ENCODE data around the gene WDR27. TPM values are rescaled to one million over a fixed set of nuclear protein-coding genes. Genes with fewer than 3 reads are reported as not detected.

The WDR27 gene
- total and polyA plus RNA-seq, 9 donors, result 16.6 to 53.4 (median 38.7) TPM

DNA sequence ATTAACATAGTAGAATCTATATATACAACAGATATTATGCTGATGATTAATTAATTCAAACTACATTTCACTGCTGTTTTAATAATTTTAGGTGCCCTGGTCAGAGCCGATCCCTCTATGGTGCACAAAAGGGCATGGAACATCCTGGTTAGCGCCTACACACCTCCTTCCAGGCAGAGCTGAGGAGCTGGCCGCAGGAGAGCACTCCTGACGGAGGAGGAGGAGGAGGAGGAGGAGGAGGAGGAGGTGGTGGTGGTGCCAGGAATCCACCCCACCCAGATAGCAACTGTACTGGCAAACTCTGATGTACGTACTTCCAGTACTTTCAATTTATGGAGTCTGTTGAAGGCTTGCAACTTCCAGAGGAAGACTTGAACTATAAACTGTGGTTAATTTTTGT, 244.1 kb downstream of the WDR27 start:
- peaks cover 4% of the 10 kb centered on the region for H3K4me1 ChIP-seq (ENCODE audit: insufficient read depth)
- no peaks in the 10 kb centered on the region for H3K9me3 ChIP-seq
- 72 to 87% (median 85%) methylated on average over 5 of the region's 5 CpGs for WGBS, 3 donors
- intact Hi-C loops (cut with DNase I), result no loop called here
- TF ChIP-seq, protein P1, sequence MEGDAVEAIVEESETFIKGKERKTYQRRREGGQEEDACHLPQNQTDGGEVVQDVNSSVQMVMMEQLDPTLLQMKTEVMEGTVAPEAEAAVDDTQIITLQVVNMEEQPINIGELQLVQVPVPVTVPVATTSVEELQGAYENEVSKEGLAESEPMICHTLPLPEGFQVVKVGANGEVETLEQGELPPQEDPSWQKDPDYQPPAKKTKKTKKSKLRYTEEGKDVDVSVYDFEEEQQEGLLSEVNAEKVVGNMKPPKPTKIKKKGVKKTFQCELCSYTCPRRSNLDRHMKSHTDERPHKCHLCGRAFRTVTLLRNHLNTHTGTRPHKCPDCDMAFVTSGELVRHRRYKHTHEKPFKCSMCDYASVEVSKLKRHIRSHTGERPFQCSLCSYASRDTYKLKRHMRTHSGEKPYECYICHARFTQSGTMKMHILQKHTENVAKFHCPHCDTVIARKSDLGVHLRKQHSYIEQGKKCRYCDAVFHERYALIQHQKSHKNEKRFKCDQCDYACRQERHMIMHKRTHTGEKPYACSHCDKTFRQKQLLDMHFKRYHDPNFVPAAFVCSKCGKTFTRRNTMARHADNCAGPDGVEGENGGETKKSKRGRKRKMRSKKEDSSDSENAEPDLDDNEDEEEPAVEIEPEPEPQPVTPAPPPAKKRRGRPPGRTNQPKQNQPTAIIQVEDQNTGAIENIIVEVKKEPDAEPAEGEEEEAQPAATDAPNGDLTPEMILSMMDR (IDR thresholded peaks at IDR 0.05), result no peak
- TF ChIP-seq EP300 (IDR thresholded peaks at IDR 0.05) (no peak), POLR2A (IDR thresholded peaks at IDR 0.05) (no peak)
- H3K27ac ChIP-seq, result no peak overlapping the region
- no peaks in the 10 kb centered on the region for H3K36me3 ChIP-seq
- DNase-seq, result no peak
- no peaks in the 10 kb centered on the region for H3K27me3 ChIP-seq
- H3K4me3 ChIP-seq, result no peak overlapping the region

DNA sequence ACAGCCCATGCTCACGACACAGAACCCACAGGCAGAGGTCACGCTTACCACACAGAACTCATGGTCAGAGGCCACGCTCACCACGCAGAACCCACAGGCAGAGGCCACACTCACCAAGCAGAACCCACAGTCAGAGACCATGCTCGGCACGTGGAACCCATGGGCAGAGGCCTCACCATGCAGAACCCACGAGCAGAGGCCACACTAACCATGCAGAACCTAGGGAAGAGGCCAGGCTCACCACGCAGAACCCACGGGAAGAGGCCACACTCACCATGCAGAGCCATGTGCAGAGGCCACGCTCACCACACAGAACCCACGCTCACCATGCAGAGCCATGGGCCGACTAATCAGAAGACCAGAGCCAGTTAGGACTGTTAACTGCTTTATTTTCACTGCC, 245.0 kb downstream of the WDR27 start:
- no peak for DNase-seq
- TF ChIP-seq, protein P1 (IDR thresholded peaks at IDR 0.05), result no peak
- TF ChIP-seq POLR2A (IDR thresholded peaks at IDR 0.05) (no peak), EP300 (IDR thresholded peaks at IDR 0.05) (no peak)
- Histone ChIP-seq H3K27me3 (no peaks in the 10 kb centered on the region), H3K9me3 (no peaks in the 10 kb centered on the region), H3K27ac (no peak overlapping the region), H3K4me1 (ENCODE audit: insufficient read depth) (peaks cover 5% of the 10 kb centered on the region), H3K36me3 (no peaks in the 10 kb centered on the region), H3K4me3 (no peak overlapping the region)
- WGBS, 3 donors, result 97 to 98% (median 97%) methylated on average over 12 of the region's 12 CpGs
- intact Hi-C loops (cut with DNase I), result no loop called here

DNA sequence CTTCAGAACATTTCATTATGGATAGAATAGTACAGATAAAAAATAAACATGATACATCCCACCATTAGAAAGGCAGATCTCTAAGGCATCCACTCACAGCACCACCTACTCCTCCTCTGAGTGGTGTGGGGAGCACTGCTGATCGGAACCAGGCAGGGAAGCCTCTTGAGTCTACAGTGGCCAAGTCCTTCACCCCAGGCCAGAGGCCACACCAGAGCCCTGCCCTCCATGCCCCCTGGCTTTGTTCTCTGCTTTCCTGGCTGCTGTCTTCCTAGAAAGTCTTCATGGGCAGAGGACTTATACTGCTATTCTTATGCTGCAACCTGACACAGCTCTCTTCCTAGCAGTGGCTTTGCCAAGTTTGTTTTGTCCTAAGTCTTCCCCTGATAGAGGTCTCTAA, 246.4 kb downstream of the WDR27 start:
- Histone ChIP-seq H3K27me3 (no peaks in the 10 kb centered on the region), H3K36me3 (no peaks in the 10 kb centered on the region), H3K27ac (no peak overlapping the region), H3K4me3 (no peak overlapping the region), H3K9me3 (no peaks in the 10 kb centered on the region), H3K4me1 (ENCODE audit: insufficient read depth) (peaks cover 9% of the 10 kb centered on the region)
- TF ChIP-seq EP300 (IDR thresholded peaks at IDR 0.05) (no peak), POLR2A (IDR thresholded peaks at IDR 0.05) (no peak)
- TF ChIP-seq, protein P1 (IDR thresholded peaks at IDR 0.05), result no peak
- no peak for DNase-seq
- 100% methylated on average over 1 of the region's 1 CpG for WGBS, 3 donors
- intact Hi-C loops (cut with DNase I), result no loop called here

DNA sequence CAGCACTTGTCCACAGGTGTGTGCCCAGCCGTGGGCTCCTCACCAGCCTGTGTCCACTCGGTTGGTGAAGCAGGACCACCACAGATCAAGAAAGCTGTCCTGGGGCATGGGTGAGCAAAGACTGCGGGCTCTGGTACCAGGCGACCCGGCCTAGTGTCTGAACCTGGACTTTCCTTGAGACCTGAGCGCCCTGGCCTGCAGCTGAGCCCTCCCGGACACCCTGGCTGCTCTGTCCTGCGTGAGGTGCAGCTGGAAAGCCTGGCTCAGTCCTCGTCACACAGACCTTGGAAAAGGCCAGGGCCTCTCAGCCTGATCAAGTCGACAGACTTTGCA, 247.0 kb downstream of the WDR27 start:
- no peak overlapping the region for H3K27ac ChIP-seq
- peaks cover 15% of the 10 kb centered on the region for H3K4me1 ChIP-seq (ENCODE audit: insufficient read depth)
- H3K36me3 ChIP-seq, result no peaks in the 10 kb centered on the region
- no peak overlapping the region for H3K4me3 ChIP-seq
- DNase-seq, result no peak
- 93 to 96% (median 94%) methylated on average over 10 of the region's 10 CpGs for WGBS, 3 donors
- H3K27me3 ChIP-seq, result no peaks in the 10 kb centered on the region
- intact Hi-C loops (cut with DNase I), result no loop called here
- no peaks in the 10 kb centered on the region for H3K9me3 ChIP-seq
- no peak for TF ChIP-seq POLR2A (IDR thresholded peaks at IDR 0.05)
- no peak for TF ChIP-seq EP300 (IDR thresholded peaks at IDR 0.05)
- TF ChIP-seq, protein P1 (IDR thresholded peaks at IDR 0.05), result no peak
